Tibial artery (tissue), 4 donors: ENCODE data around the gene PRAME.

Experiments used
- DNase-seq, 2 donors: peaks; one replicate each; pipeline ENCODE4 v3.0.0-alpha.2; 2019
- H3K27ac ChIP-seq, 2 donors: fragments of 200-600 bp; sonication (generic) in 1 of 2; 1 replicate in 1 of 2; 2 replicates in 1 of 2; pipeline ENCODE4 v1.5.1; 2018 to 2019; ENCODE audit warnings: mild to moderate bottlenecking in 1 of 2
- H3K27me3 ChIP-seq, 2 donors: fragments of 200-600 bp; sonication (generic) in 1 of 2; one replicate each; pipeline versions ENCODE4 v1.5.1 to v1.6.0; 2016 to 2019
- H3K36me3 ChIP-seq, 3 donors: fragments of 200-600 bp; sonication (generic) in 2 of 3; one replicate each; pipeline ENCODE4 v1.5.1; 2016 to 2019; ENCODE audit warnings: mild to moderate bottlenecking in 2 of 3
- H3K4me1 ChIP-seq, 4 donors: fragments of 200-600 bp; sonication (generic) in 2 of 4; 1 replicate in 3 of 4; 2 replicates in 1 of 4; pipeline ENCODE4 v1.5.1; 2016 to 2019
- H3K4me3 ChIP-seq, 2 donors: fragments of 200-600 bp; sonication (generic) in 1 of 2; 1 replicate in 1 of 2; 2 replicates in 1 of 2; pipeline ENCODE4 v1.5.1; 2018 to 2019; ENCODE audit warnings: mild to moderate bottlenecking in 2 of 2
- H3K9me3 ChIP-seq, 3 donors: fragments of 200-600 bp; sonication (generic) in 1 of 3; one replicate each; pipeline ENCODE4 v1.5.1; 2016 to 2019
- CTCF ChIP-seq, 2 experiments: fragments of 200-600 bp in 1 of 2; fragments of 450-650 bp in 1 of 2; IDR thresholded peaks; one replicate each; pipeline ENCODE4 v1.5.1; 2017 to 2019; ENCODE audit warnings: antibody characterized with exemption in 2 of 2, mild to moderate bottlenecking in 1 of 2, moderate library complexity in 1 of 2
- intact Hi-C: fragments of 100-400 bp; cut with DNase I; formaldehyde crosslinking; loops from one replicate; pipeline ENCODE4 v1.15.0; 2023; ENCODE audit warnings: low total_unique reads

The PRAME gene

DNA sequence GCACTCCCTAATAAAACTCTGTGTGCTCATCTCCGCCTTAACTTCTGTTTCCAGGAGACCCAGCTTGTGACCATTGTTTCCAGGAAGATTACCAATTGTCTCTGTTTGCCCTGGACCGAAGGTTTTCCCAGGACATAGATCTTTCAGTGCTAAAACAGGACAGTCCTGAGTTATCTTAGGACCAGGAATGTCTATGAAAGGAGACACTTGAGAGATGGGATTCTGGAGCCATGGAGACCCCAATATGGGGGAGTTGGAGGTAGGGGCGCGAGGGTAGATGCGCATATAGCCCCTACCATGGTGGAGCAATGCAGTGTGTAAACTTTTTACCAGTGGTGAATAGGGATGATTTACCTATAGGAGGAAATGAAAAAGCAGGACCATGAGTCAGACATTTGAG is 10.2 kb upstream of the PRAME start:
- Histone ChIP-seq H3K4me3 (no peak overlapping the region), H3K27me3 (peaks cover 0 to 18% of the 10 kb centered on the region in 2 donors), H3K36me3 (no peaks in the 10 kb centered on the region), H3K4me1 (no peaks in the 10 kb centered on the region), H3K9me3 (peaks cover 0 to 5% (median 0%) of the 10 kb centered on the region in 3 donors), H3K27ac (no peak overlapping the region)
- intact Hi-C loops: no loop called here
- no peak for DNase-seq
- no peak for TF ChIP-seq CTCF (IDR thresholded peaks at IDR 0.05)

- no peak for DNase-seq
- Histone ChIP-seq H3K9me3 (peaks cover 0 to 5% (median 0%) of the 10 kb centered on the region in 3 donors), H3K36me3 (no peaks in the 10 kb centered on the region), H3K4me1 (no peaks in the 10 kb centered on the region), H3K27me3 (peaks cover 0 to 13% of the 10 kb centered on the region in 2 donors), H3K27ac (no peak overlapping the region), H3K4me3 (no peak overlapping the region)
- TF ChIP-seq CTCF (IDR thresholded peaks at IDR 0.05): no peak
- intact Hi-C loops: no loop called here
Observed at GRCh38 chr22:22565981-22566380, 6.9 kb upstream of the PRAME start.

GRCh38 chr22:22558071-22558971 is 744 bp downstream of the PRAME start:
- Histone ChIP-seq H3K4me1 (no peaks in the 10 kb centered on the region), H3K36me3 (no peaks in the 10 kb centered on the region), H3K27me3 (no peaks in the 10 kb centered on the region), H3K4me3 (no peak overlapping the region), H3K27ac (no peak overlapping the region), H3K9me3 (no peaks in the 10 kb centered on the region)
- no peak for TF ChIP-seq CTCF (IDR thresholded peaks at IDR 0.05)
- intact Hi-C loops: no loop called here
- no peak for DNase-seq

- DNase-seq: no peak
- no peak overlapping the region for H3K27ac ChIP-seq
- H3K27me3 ChIP-seq: no peaks in the 10 kb centered on the region
- no peak overlapping the region for H3K4me3 ChIP-seq
- no peaks in the 10 kb centered on the region for H3K36me3 ChIP-seq
- no peak for TF ChIP-seq CTCF (IDR thresholded peaks at IDR 0.05)
- no peaks in the 10 kb centered on the region for H3K9me3 ChIP-seq
- intact Hi-C loops: no loop called here
- no peaks in the 10 kb centered on the region for H3K4me1 ChIP-seq
Observed at GRCh38 chr22:22556995-22557925, 1.8 kb downstream of the PRAME start.

DNA sequence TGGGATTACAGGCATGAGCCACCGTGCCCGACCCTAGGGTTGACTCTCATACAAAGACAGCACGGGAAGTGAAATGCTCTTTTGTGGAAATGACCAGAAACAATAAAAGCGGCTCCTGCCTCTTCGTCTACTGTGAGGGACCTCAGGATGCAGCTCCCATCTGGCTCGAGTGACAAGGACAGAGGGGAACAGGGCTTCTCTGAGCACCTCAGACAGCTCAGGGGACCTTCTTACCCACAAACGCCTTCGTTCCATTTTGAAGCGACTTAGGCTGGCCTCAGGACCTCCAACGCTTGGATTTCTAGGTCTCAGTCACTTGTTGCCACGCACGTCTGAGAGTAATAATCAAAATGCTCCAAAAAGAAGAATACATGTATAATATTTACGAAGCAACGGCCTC is 2.5 kb downstream of the PRAME start:
- H3K9me3 ChIP-seq: no peaks in the 10 kb centered on the region
- no peaks in the 10 kb centered on the region for H3K4me1 ChIP-seq
- no peaks in the 10 kb centered on the region for H3K27me3 ChIP-seq
- intact Hi-C loops: no loop called here
- no peak overlapping the region for H3K27ac ChIP-seq
- H3K4me3 ChIP-seq: no peak overlapping the region
- no peak for DNase-seq
- TF ChIP-seq CTCF (IDR thresholded peaks at IDR 0.05): no peak
- H3K36me3 ChIP-seq: no peaks in the 10 kb centered on the region
